Glutamatergic neuron (in vitro differentiated cells): ENCODE results near the gene TMEM141. TPM values are rescaled to one million over a fixed set of nuclear protein-coding genes. Genes with fewer than 3 reads are reported as not detected.
"Not testable (repeated sequence)": the region's sequence is repeated elsewhere in the genome, so short reads cannot be mapped to it uniquely, and the experiment has no call there.

Experiments used
- DNase-seq: peaks from one replicate; pipeline ENCODE4 v3.0.0; 2022
- H3K27ac Mint-ChIP-seq: one replicate; pipeline ENCODE4 v1.8.0; 2020; ENCODE audit warnings: mild to moderate bottlenecking, mixed read lengths, inconsistent platforms; ENCODE audit not compliant: unreplicated experiment
- H3K27me3 Mint-ChIP-seq: one replicate; pipeline ENCODE4 v1.8.0; 2020; ENCODE audit warnings: mild to moderate bottlenecking, moderate library complexity, mixed read lengths, inconsistent platforms; ENCODE audit not compliant: unreplicated experiment
- H3K36me3 Mint-ChIP-seq: one replicate; pipeline ENCODE4 v1.8.0; 2020; ENCODE audit warnings: mild to moderate bottlenecking, mixed read lengths, inconsistent platforms; ENCODE audit not compliant: unreplicated experiment
- H3K4me1 Mint-ChIP-seq: one replicate; pipeline ENCODE4 v1.8.0; 2020; ENCODE audit warnings: mild to moderate bottlenecking, low read depth, mixed read lengths, inconsistent platforms; ENCODE audit not compliant: unreplicated experiment
- H3K4me3 Mint-ChIP-seq: one replicate; pipeline ENCODE4 v1.8.0; 2020; ENCODE audit warnings: mild to moderate bottlenecking, mixed read lengths, inconsistent platforms; ENCODE audit not compliant: unreplicated experiment
- H3K9me3 Mint-ChIP-seq: one replicate; pipeline ENCODE4 v1.8.0; 2020; ENCODE audit warnings: mild to moderate bottlenecking, moderate library complexity, mixed read lengths, inconsistent platforms; ENCODE audit not compliant: unreplicated experiment
- CTCF ChIP-seq: fragments of 200-600 bp; sonication (generic); IDR thresholded peaks from one replicate; pipeline ENCODE4 v1.5.0; 2021; ENCODE audit not compliant: partially characterized antibody, unreplicated experiment
- total RNA-seq: library from RNA; stranded (reverse); fragmentation: NEBNext Ultra II Directional; extraction: Animal tissue kit (Norgen Biotek cat#: 25700); gene quantifications from one replicate; pipeline ENCODE4 v1.2.1, GENCODE V29; 2021; ENCODE audit not compliant: unreplicated experiment

The TMEM141 gene
- total RNA-seq, 1 donor from 2014 or later: 46.1 TPM

DNA sequence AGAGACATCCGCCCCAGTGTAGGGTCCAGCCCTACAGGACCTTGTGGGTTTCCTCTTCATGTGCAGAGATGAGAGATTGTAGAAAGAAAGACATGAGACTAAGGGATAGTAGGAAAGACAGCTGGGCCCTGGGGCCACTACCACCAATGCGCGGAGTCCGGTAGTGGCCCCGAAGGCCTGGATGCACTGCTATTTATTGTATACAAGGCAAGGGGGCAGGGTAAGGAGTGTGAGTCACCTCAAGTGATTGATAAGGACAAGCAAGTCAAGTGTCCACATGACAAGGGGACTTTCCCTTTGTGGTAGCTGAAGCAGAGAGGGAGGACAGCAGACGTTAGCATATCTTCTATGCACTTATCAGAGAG is 6.2 kb upstream of the TMEM141 start:
- DNase-seq: no peak
- H3K4me1 Mint-ChIP-seq: peaks cover 55% of the 10 kb centered on the region
- no peak for TF ChIP-seq CTCF
- peaks cover 4% of the 10 kb centered on the region for H3K27me3 Mint-ChIP-seq
- H3K4me3 Mint-ChIP-seq: peak overlapping the region; percentile 56
- H3K27ac Mint-ChIP-seq: peak overlapping the region; percentile 86
- no peaks in the 10 kb centered on the region for H3K9me3 Mint-ChIP-seq
- H3K36me3 Mint-ChIP-seq: no peaks in the 10 kb centered on the region

GRCh38 chr9:136785565-136786355 is 5.4 kb upstream of the TMEM141 start:
- H3K9me3 Mint-ChIP-seq, H3K27me3 Mint-ChIP-seq, DNase-seq, H3K36me3 Mint-ChIP-seq, H3K27ac Mint-ChIP-seq: not testable (repeated sequence)
- H3K4me1 Mint-ChIP-seq: peaks cover 51% of the 10 kb centered on the region
- peak overlapping the region; percentile 8 for H3K4me3 Mint-ChIP-seq

GRCh38 chr9:136786451-136786850 is 4.7 kb upstream of the TMEM141 start:
- peaks cover 51% of the 10 kb centered on the region for H3K4me1 Mint-ChIP-seq
- H3K36me3 Mint-ChIP-seq: no peaks in the 10 kb centered on the region
- no peak overlapping the region for H3K27ac Mint-ChIP-seq
- no peak overlapping the region for H3K4me3 Mint-ChIP-seq
- no peaks in the 10 kb centered on the region for H3K9me3 Mint-ChIP-seq
- no peak for DNase-seq
- no peaks in the 10 kb centered on the region for H3K27me3 Mint-ChIP-seq
- TF ChIP-seq CTCF: no peak

GRCh38 chr9:136786983-136787382 is 4.2 kb upstream of the TMEM141 start:
- DNase-seq, H3K27me3 Mint-ChIP-seq, H3K36me3 Mint-ChIP-seq, H3K27ac Mint-ChIP-seq, H3K9me3 Mint-ChIP-seq: not testable (repeated sequence)
- Mint-ChIP-seq H3K4me3 (peak overlapping the region; percentile 15), H3K4me1 (peaks cover 51% of the 10 kb centered on the region)

GRCh38 chr9:136787690-136788400 is 3.3 kb upstream of the TMEM141 start:
- peak; percentile 77 for DNase-seq
- H3K4me1 Mint-ChIP-seq: peaks cover 49% of the 10 kb centered on the region
- H3K36me3 Mint-ChIP-seq: no peaks in the 10 kb centered on the region
- H3K9me3 Mint-ChIP-seq: no peaks in the 10 kb centered on the region
- H3K4me3 Mint-ChIP-seq: peak overlapping the region; percentile 32
- H3K27me3 Mint-ChIP-seq: no peaks in the 10 kb centered on the region
- peak overlapping the region; percentile 6 for H3K27ac Mint-ChIP-seq
- TF ChIP-seq CTCF: peak; percentile 95

GRCh38 chr9:136788644-136789522 is 2.3 kb upstream of the TMEM141 start:
- DNase-seq, H3K36me3 Mint-ChIP-seq, H3K27me3 Mint-ChIP-seq, H3K9me3 Mint-ChIP-seq: not testable (repeated sequence)
- H3K4me1 Mint-ChIP-seq: peaks cover 51% of the 10 kb centered on the region
- peak overlapping the region; percentile 34 for H3K4me3 Mint-ChIP-seq
- H3K27ac Mint-ChIP-seq: peak overlapping the region; percentile 41
